HepG2 (cell line): Measurements from ENCODE around the gene ACTN4. TPM values are rescaled to one million over a fixed set of nuclear protein-coding genes. Genes with fewer than 3 reads are reported as not detected.
A peak's percentile ranks its signal among the peaks of the same experiment; 100 is the strongest.

Source experiments
- BHLHE40 ChIP-seq: IDR thresholded peaks from 2 replicates; pipeline ENCODE4 v1.6.1; 2011; ENCODE audit warnings: low read length, improper control_type of control experiment
- KAT7 ChIP-seq: IDR thresholded peaks from 2 replicates; pipeline ENCODE4 v1.6.1; 2018; ENCODE audit warnings: borderline replicate concordance, missing compliant biosample characterization
- MEIS1 ChIP-seq: sonication (generic); formaldehyde crosslinking; IDR thresholded peaks from 2 replicates; pipeline ENCODE4 v1.9.0; 2021; ENCODE audit warnings: mild to moderate bottlenecking, missing genetic modification reagents, moderate library complexity, borderline replicate concordance
- MTF1 ChIP-seq: sonication (generic); formaldehyde crosslinking; IDR thresholded peaks from 2 replicates; pipeline ENCODE4 v1.5.0; 2020; ENCODE audit warnings: missing genetic modification reagents
- NRL ChIP-seq: sonication (generic); formaldehyde crosslinking; IDR thresholded peaks from 2 replicates; pipeline ENCODE4 v1.5.0; 2020; ENCODE audit warnings: missing genetic modification reagents, mild to moderate bottlenecking, moderate library complexity, borderline replicate concordance
- PCBP1 ChIP-seq: fragments of 200-400 bp; formaldehyde crosslinking; IDR thresholded peaks from 2 replicates; pipeline ENCODE4 v1.6.1; 2017; ENCODE audit warnings: mild to moderate bottlenecking, low read depth, low read length, borderline replicate concordance
- PHF21A ChIP-seq: sonication (generic); formaldehyde crosslinking; IDR thresholded peaks from 2 replicates; pipeline ENCODE4 v1.5.0; 2020; ENCODE audit warnings: mild to moderate bottlenecking, missing genetic modification reagents
- SAP130 ChIP-seq: IDR thresholded peaks from 2 replicates; pipeline ENCODE4 v1.6.1; 2016; ENCODE audit warnings: low read depth
- SIN3B ChIP-seq: fragments of 150-350 bp; IDR thresholded peaks from 2 replicates; pipeline ENCODE4 v1.6.1; 2014; ENCODE audit warnings: low read length
- SP140L ChIP-seq: sonication (generic); formaldehyde crosslinking; IDR thresholded peaks from 2 replicates; pipeline ENCODE4 v1.4.0; 2020; ENCODE audit warnings: missing genetic modification reagents, borderline replicate concordance
- SRF ChIP-seq: IDR thresholded peaks from 2 replicates; pipeline ENCODE4 v1.6.1; 2011; ENCODE audit warnings: mild to moderate bottlenecking, low read depth, low read length, moderate library complexity
- STAG1 ChIP-seq: sonication (generic); formaldehyde crosslinking; IDR thresholded peaks from 2 replicates; pipeline ENCODE4 v1.4.0; 2020; ENCODE audit warnings: missing genetic modification reagents
- USF2 ChIP-seq, 2 experiments: sonication (generic) in 1 of 2; formaldehyde crosslinking in 1 of 2; IDR thresholded peaks; 2 replicates each; pipeline versions ENCODE4 v1.5.1 to v1.6.1; 2011 to 2020; ENCODE audit warnings: borderline replicate concordance in 1 of 2, low read depth in 1 of 2, low read length in 1 of 2, mild to moderate bottlenecking in 1 of 2, missing genetic modification reagents in 1 of 2, moderate library complexity in 1 of 2
- ZBTB21 ChIP-seq: sonication (generic); formaldehyde crosslinking; IDR thresholded peaks from 2 replicates; pipeline ENCODE4 v1.4.0; 2020; ENCODE audit warnings: missing genetic modification reagents
- ZBTB38 ChIP-seq: sonication (generic); formaldehyde crosslinking; IDR thresholded peaks from 2 replicates; pipeline ENCODE4 v1.5.1; 2020; ENCODE audit warnings: mild to moderate bottlenecking, missing genetic modification reagents
- ZKSCAN1 ChIP-seq: fragments of 150-350 bp; IDR thresholded peaks from 2 replicates; pipeline ENCODE4 v1.6.1; 2014; ENCODE audit warnings: low read length
- ZKSCAN5 ChIP-seq: sonication (generic); formaldehyde crosslinking; IDR thresholded peaks from 2 replicates; pipeline ENCODE4 v1.5.1; 2020; ENCODE audit warnings: mild to moderate bottlenecking, missing genetic modification reagents
- ZNF224 ChIP-seq: sonication (generic); formaldehyde crosslinking; IDR thresholded peaks from 2 replicates; pipeline ENCODE4 v1.5.0; 2020; ENCODE audit warnings: mild to moderate bottlenecking, missing genetic modification reagents
- ZNF567 ChIP-seq: sonication (generic); formaldehyde crosslinking; IDR thresholded peaks from 2 replicates; pipeline ENCODE4 v1.8.1; 2023; ENCODE audit warnings: mild to moderate bottlenecking, missing genetic modification reagents, borderline replicate concordance
- ZNF570 ChIP-seq: sonication (generic); formaldehyde crosslinking; IDR thresholded peaks from 2 replicates; pipeline ENCODE4 v1.4.0; 2020; ENCODE audit warnings: mild to moderate bottlenecking, missing genetic modification reagents, borderline replicate concordance
- ZNF75D ChIP-seq: sonication (generic); formaldehyde crosslinking; IDR thresholded peaks from 2 replicates; pipeline ENCODE4 v1.8.1; 2023; ENCODE audit warnings: missing genetic modification reagents, mild to moderate bottlenecking, borderline replicate concordance
- ZNF790 ChIP-seq: sonication (generic); formaldehyde crosslinking; IDR thresholded peaks from 2 replicates; pipeline ENCODE4 v1.8.0; 2022; ENCODE audit warnings: missing genetic modification reagents, mild to moderate bottlenecking, borderline replicate concordance
- polyA plus RNA-seq, 8 experiments: library from polyadenylated mRNA; depleted of rRNA in 3 of 8; stranded (reverse) in 7 of 8; unstranded in 1 of 8; fragments of >200 nt; fragmentation: Illumina TruSeq in 4 of 8; extraction: Trizol in 4 of 8; gene quantifications; 2 replicates each; pipeline versions ENCODE4 v1.2.1 to v1.2.3, GENCODE V29; 2011 to 2016; ENCODE audit warnings: low read depth in 4 of 8, missing spikeins in 1 of 8, mixed read lengths in 1 of 8; ENCODE audit not compliant: insufficient read depth in 1 of 8
- total RNA-seq, 5 experiments: library from RNA; depleted of rRNA; stranded (reverse); fragments of >200 nt; fragmentation: Illumina TruSeq; extraction: Trizol; gene quantifications; 2 replicates each; pipeline ENCODE4 v1.2.3, GENCODE V29; 2016; ENCODE audit warnings: low read depth in 1 of 5
- TF ChIP-seq, protein P1 (sequence below): IDR thresholded peaks from 2 replicates; pipeline ENCODE4 v1.6.1; 2016; ENCODE audit warnings: missing biosample characterization, missing genetic modification reagents, low read depth
- TF ChIP-seq, protein P2 (sequence below), 2 experiments: fragments of 450-650 bp in 1 of 2; sonication (generic) in 1 of 2; formaldehyde crosslinking; IDR thresholded peaks; 2 replicates each; pipeline versions ENCODE4 v1.5.0 to v1.8.0; 2020 to 2022; ENCODE audit warnings: mild to moderate bottlenecking in 1 of 2, missing genetic modification reagents in 1 of 2
- TF ChIP-seq, protein P3 (sequence below): sonication (generic); formaldehyde crosslinking; IDR thresholded peaks from 2 replicates; pipeline ENCODE4 v1.4.0; 2020; ENCODE audit warnings: missing genetic modification reagents

The ACTN4 gene
- total and polyA plus RNA-seq, 2 of the 13 experiments (the other 11 are each of a cell fraction or from before 2014, with no cell fraction given) = 171 to 192 TPM

DNA sequence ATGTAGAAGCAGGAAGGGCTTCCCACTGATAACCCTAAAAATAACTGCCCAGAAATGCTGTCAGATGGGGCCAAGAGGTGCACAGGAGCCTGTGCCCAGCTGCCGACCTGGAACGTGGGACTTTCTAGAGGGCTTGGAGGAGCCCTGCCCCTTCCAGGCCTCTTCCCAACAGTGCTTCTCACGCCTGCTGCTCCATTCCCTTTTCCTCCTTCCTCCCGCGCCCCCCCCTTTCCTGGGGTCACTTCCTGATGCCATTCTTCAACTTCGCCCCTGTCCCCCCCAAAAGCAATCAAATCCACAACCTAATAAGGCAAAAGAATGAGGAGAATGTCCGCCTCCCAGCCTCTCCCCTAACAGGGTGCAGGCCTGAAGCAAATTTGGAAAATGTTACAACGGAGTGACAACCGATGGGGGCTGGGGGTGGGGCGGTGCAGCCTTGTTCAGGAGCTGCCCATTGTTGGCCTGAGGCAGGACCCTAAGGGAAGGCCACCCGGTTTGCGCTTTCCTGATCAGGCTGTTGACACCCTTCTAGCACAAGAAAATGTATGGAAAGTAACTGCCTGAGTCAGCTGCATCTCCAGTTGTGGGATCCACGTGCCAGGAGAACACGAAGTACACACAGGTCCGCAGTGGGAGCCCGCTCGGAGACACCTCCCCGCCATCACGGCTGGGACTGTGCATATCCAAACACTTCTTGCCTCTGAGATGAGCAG lies 18.7 kb downstream of the ACTN4 start (continued):
- TF ChIP-seq, protein P1, sequence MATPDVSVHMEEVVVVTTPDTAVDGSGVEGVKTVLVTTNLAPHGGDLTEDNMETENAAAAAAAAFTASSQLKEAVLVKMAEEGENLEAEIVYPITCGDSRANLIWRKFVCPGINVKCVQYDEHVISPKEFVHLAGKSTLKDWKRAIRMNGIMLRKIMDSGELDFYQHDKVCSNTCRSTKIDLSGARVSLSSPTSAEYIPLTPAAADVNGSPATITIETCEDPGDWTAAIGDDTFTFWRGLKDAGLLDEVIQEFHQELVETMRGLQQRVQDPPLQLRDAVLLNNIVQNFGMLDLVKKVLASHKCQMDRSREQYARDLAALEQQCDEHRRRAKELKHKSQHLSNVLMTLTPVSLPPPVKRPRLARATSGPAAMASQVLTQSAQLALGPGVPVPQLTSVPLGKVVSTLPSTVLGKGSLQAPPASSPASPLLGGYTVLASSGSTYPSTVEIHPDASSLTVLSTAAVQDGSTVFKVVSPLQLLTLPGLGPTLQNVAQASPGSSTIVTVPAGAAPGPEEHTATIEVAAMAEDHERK (CRISPR knock-in tag) = no peak
- TF ChIP-seq KAT7 (no peak), ZNF570 (no peak), ZNF75D (CRISPR knock-in tag) (no peak), ZNF790 (CRISPR knock-in tag) (no peak), MTF1 (CRISPR knock-in tag) (no peak), STAG1 (no peak), BHLHE40 (no peak), PCBP1 (no peak), ZKSCAN5 (CRISPR knock-in tag) (no peak), MEIS1 (CRISPR knock-in tag) (no peak), SP140L (CRISPR knock-in tag) (no peak), SAP130 (CRISPR knock-in tag) (no peak; the same call in 1 of the 2 replicates), ZNF224 (CRISPR knock-in tag) (no peak), ZBTB38 (peak; percentile 58; the same call in 1 of the 2 replicates), SIN3B (no peak), ZNF567 (CRISPR knock-in tag) (no peak), USF2 (IDR thresholded peaks at IDR 0.05; ENCODE audit: low read depth, low read length) (no peak), USF2 (CRISPR knock-in tag; IDR thresholded peaks at IDR 0.05; ENCODE audit: borderline replicate concordance) (peak; percentile 28; the same call in 1 of the 2 replicates), SRF (peak; percentile 94), NRL (CRISPR knock-in tag) (no peak), ZBTB21 (CRISPR knock-in tag) (no peak), ZKSCAN1 (no peak), PHF21A (CRISPR knock-in tag) (no peak)
- TF ChIP-seq, protein P2, sequence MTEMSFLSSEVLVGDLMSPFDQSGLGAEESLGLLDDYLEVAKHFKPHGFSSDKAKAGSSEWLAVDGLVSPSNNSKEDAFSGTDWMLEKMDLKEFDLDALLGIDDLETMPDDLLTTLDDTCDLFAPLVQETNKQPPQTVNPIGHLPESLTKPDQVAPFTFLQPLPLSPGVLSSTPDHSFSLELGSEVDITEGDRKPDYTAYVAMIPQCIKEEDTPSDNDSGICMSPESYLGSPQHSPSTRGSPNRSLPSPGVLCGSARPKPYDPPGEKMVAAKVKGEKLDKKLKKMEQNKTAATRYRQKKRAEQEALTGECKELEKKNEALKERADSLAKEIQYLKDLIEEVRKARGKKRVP (CRISPR knock-in tag; IDR thresholded peaks at IDR 0.05) = no peak
- TF ChIP-seq, protein P3, sequence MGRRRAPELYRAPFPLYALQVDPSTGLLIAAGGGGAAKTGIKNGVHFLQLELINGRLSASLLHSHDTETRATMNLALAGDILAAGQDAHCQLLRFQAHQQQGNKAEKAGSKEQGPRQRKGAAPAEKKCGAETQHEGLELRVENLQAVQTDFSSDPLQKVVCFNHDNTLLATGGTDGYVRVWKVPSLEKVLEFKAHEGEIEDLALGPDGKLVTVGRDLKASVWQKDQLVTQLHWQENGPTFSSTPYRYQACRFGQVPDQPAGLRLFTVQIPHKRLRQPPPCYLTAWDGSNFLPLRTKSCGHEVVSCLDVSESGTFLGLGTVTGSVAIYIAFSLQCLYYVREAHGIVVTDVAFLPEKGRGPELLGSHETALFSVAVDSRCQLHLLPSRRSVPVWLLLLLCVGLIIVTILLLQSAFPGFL (CRISPR knock-in tag) = no peak
